ENCODE measurements around the gene CAMK2D. TPM values are rescaled to one million over a fixed set of nuclear protein-coding genes. Genes with fewer than 3 reads are reported as not detected.

Gene CAMK2D
- total RNA-seq, 4 donors from 2014 or later, result 45.9 to 67.1 (median 56.2) TPM

- ATAC-seq, result no peak
- 100% methylated on average over 1 of the region's 2 CpGs; no CpG with 5 or more reads in 1 of the 2 donors for WGBS, 2 donors (ENCODE audit: low coverage in 1 of 2)
- no peak overlapping the region for H3K27ac ChIP-seq
- no peaks in the 10 kb centered on the region for H3K27me3 ChIP-seq
- H3K4me1 ChIP-seq, result peaks cover 0 to 39% (median 12%) of the 10 kb centered on the region in 3 donors
- no peaks in the 10 kb centered on the region for H3K36me3 ChIP-seq
- H3K9me3 ChIP-seq, result peaks cover 0 to 2% (median 0%) of the 10 kb centered on the region in 3 donors
- TF ChIP-seq POLR2A (IDR thresholded peaks at IDR 0.05) (no peak), CTCF (IDR thresholded peaks at IDR 0.05) (no peak), POLR2AphosphoS5 (IDR thresholded peaks at IDR 0.05) (no peak), EP300 (IDR thresholded peaks at IDR 0.05) (no peak)
- H3K4me3 ChIP-seq, result no peak overlapping the region
These were observed 88.1 kb downstream of the CAMK2D start for GRCh38 chr4:113673450-113673849.

- H3K9me3 ChIP-seq, result no peaks in the 10 kb centered on the region
- no peaks in the 10 kb centered on the region for H3K36me3 ChIP-seq
- H3K4me1 ChIP-seq, result no peaks in the 10 kb centered on the region
- TF ChIP-seq POLR2AphosphoS5 (IDR thresholded peaks at IDR 0.05) (no peak), POLR2A (IDR thresholded peaks at IDR 0.05) (no peak), EP300 (IDR thresholded peaks at IDR 0.05) (no peak), CTCF (IDR thresholded peaks at IDR 0.05) (no peak)
- H3K4me3 ChIP-seq, result no peak overlapping the region
- ATAC-seq, result no peak
- WGBS, 2 donors (ENCODE audit: low coverage in 1 of 2), result 74 to 87% methylated on average over 5 to 8 of the region's 8 CpGs
- H3K27ac ChIP-seq, result no peak overlapping the region
- H3K27me3 ChIP-seq, result no peaks in the 10 kb centered on the region
These were observed 95.0 kb downstream of the CAMK2D start for GRCh38 chr4:113666386-113667114.

- 75% methylated on average over 1 of the region's 1 CpG; no CpG with 5 or more reads in 1 of the 2 donors for WGBS, 2 donors (ENCODE audit: low coverage in 1 of 2)
- H3K36me3 ChIP-seq, result no peaks in the 10 kb centered on the region
These were observed 96.5 kb downstream of the CAMK2D start for GRCh38 chr4:113665036-113665435.

GRCh38 chr4:113662581-113662980 is 99.0 kb downstream of the CAMK2D start:
- no peaks in the 10 kb centered on the region for H3K9me3 ChIP-seq
- no peak overlapping the region for H3K4me3 ChIP-seq
- TF ChIP-seq POLR2A (IDR thresholded peaks at IDR 0.05) (no peak), CTCF (IDR thresholded peaks at IDR 0.05) (no peak), POLR2AphosphoS5 (IDR thresholded peaks at IDR 0.05) (no peak), EP300 (IDR thresholded peaks at IDR 0.05) (no peak)
- peaks cover 0 to 4% (median 0%) of the 10 kb centered on the region in 3 donors for H3K4me1 ChIP-seq
- 81 to 89% methylated on average over 3 of the region's 3 CpGs for whole genome bisulfite sequencing, 2 donors (ENCODE audit: low coverage in 1 of 2)
- no peak overlapping the region for H3K27ac ChIP-seq
- H3K27me3 ChIP-seq, result no peaks in the 10 kb centered on the region
- H3K36me3 ChIP-seq, result no peaks in the 10 kb centered on the region
- no peak for ATAC-seq

More at GRCh38 chr4:113665036-113665435, 96.5 kb downstream of the CAMK2D start:
- TF ChIP-seq EP300 (IDR thresholded peaks at IDR 0.05) (no peak), POLR2A (IDR thresholded peaks at IDR 0.05) (no peak), POLR2AphosphoS5 (IDR thresholded peaks at IDR 0.05) (no peak), CTCF (IDR thresholded peaks at IDR 0.05) (no peak)
- Histone ChIP-seq H3K4me3 (no peak overlapping the region), H3K4me1 (no peaks in the 10 kb centered on the region), H3K27ac (no peak overlapping the region), H3K27me3 (no peaks in the 10 kb centered on the region), H3K9me3 (no peaks in the 10 kb centered on the region)
- ATAC-seq, result no peak

GRCh38 chr4:113659127-113659526 is 102.4 kb downstream of the CAMK2D start:
- Histone ChIP-seq H3K27me3 (no peaks in the 10 kb centered on the region), H3K36me3 (no peaks in the 10 kb centered on the region), H3K9me3 (no peaks in the 10 kb centered on the region), H3K4me3 (no peak overlapping the region), H3K4me1 (peaks cover 0 to 9% (median 3%) of the 10 kb centered on the region in 3 donors), H3K27ac (no peak overlapping the region)
- WGBS, 2 donors (ENCODE audit: low coverage in 1 of 2), result 90 to 100% methylated on average over 1 of the region's 1 CpG
- TF ChIP-seq POLR2A (IDR thresholded peaks at IDR 0.05) (no peak), CTCF (IDR thresholded peaks at IDR 0.05) (no peak), POLR2AphosphoS5 (IDR thresholded peaks at IDR 0.05) (no peak), EP300 (IDR thresholded peaks at IDR 0.05) (no peak)
- ATAC-seq, result no peak
